KMS-11 (cell line): ENCODE measurements around the gene SFTPD.

Source experiments
- H2AFZ ChIP-seq: fragments of 200-600 bp; sonication (generic); 2 replicates; pipeline ENCODE4 v1.6.1; 2016; ENCODE audit warnings: antibody characterized with exemption, mixed run types, low read depth
- H3K27ac ChIP-seq: fragments of 200-600 bp; sonication (generic); 2 replicates; pipeline ENCODE4 v1.6.1; 2016; ENCODE audit warnings: mild to moderate bottlenecking, mixed run types
- H3K27me3 ChIP-seq: fragments of 200-600 bp; sonication (generic); 2 replicates; pipeline ENCODE4 v1.6.1; 2017; ENCODE audit warnings: mild to moderate bottlenecking, low read depth, mixed run types, moderate library complexity; ENCODE audit not compliant: insufficient read depth
- H3K36me3 ChIP-seq: fragments of 200-600 bp; sonication (generic); 2 replicates; pipeline ENCODE4 v1.6.1; 2017; ENCODE audit warnings: mild to moderate bottlenecking, mixed run types; ENCODE audit not compliant: insufficient read depth
- H3K4me1 ChIP-seq: fragments of 200-600 bp; sonication (generic); 2 replicates; pipeline ENCODE4 v1.6.1; 2016; ENCODE audit warnings: mild to moderate bottlenecking, low read depth, mixed run types; ENCODE audit not compliant: poor library complexity, severe bottlenecking
- H3K4me2 ChIP-seq: fragments of 200-600 bp; sonication (generic); 2 replicates; pipeline ENCODE4 v1.7.0; 2016; ENCODE audit warnings: mild to moderate bottlenecking, mixed run types
- H3K4me3 ChIP-seq: fragments of 200-600 bp; sonication (generic); IDR thresholded peaks from 2 replicates; pipeline ENCODE4 v1.6.1; 2017; ENCODE audit warnings: low read depth, low read length, mixed read lengths; ENCODE audit not compliant: insufficient read depth
- H3K79me2 ChIP-seq: fragments of 200-600 bp; sonication (generic); 2 replicates; pipeline ENCODE4 v1.6.1; 2016; ENCODE audit warnings: low read depth, mixed run types; ENCODE audit not compliant: insufficient read depth
- H3K9ac ChIP-seq: fragments of 200-600 bp; sonication (generic); 2 replicates; pipeline ENCODE4 v1.6.1; 2016; ENCODE audit warnings: mild to moderate bottlenecking, mixed run types
- H4K20me1 ChIP-seq: fragments of 200-600 bp; sonication (generic); 2 replicates; pipeline ENCODE4 v1.6.1; 2016; ENCODE audit warnings: mild to moderate bottlenecking, mixed run types; ENCODE audit not compliant: insufficient read depth
- TF ChIP-seq, protein P1 (sequence below): fragments of 200-600 bp; sonication (generic); conservative IDR thresholded peaks from 2 replicates; pipeline ENCODE4 v1.6.1; 2017; ENCODE audit warnings: low read depth, mild to moderate bottlenecking, antibody characterized with exemption, low read length, moderate library complexity, mixed read lengths

Gene SFTPD

DNA sequence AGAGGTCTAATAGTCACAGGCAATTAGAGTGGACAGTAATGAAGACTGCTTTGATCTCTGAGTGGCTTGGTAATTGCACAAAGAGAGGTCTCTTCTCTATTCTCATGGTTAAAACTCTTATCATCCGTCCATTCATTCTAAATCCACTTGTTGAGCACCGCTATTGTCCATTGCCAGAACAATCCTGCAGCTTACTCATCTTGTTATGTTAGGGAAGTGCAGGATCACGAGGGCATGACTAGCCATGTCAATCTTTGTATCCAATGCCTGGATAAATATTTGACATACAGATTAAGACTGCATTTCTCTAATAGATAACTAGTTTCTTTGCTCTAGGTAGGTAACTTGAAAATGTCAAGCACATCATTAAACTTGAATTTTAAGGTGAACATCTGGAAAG, 14.9 kb downstream of the SFTPD start:
- no peaks in the 10 kb centered on the region for H3K36me3 ChIP-seq
- no peak overlapping the region for H2AFZ ChIP-seq
- H3K9ac ChIP-seq: no peak overlapping the region
- peaks cover 4% of the 10 kb centered on the region for H3K4me1 ChIP-seq
- no peak overlapping the region for H3K4me2 ChIP-seq
- H3K27me3 ChIP-seq: no peaks in the 10 kb centered on the region
- TF ChIP-seq, protein P1, sequence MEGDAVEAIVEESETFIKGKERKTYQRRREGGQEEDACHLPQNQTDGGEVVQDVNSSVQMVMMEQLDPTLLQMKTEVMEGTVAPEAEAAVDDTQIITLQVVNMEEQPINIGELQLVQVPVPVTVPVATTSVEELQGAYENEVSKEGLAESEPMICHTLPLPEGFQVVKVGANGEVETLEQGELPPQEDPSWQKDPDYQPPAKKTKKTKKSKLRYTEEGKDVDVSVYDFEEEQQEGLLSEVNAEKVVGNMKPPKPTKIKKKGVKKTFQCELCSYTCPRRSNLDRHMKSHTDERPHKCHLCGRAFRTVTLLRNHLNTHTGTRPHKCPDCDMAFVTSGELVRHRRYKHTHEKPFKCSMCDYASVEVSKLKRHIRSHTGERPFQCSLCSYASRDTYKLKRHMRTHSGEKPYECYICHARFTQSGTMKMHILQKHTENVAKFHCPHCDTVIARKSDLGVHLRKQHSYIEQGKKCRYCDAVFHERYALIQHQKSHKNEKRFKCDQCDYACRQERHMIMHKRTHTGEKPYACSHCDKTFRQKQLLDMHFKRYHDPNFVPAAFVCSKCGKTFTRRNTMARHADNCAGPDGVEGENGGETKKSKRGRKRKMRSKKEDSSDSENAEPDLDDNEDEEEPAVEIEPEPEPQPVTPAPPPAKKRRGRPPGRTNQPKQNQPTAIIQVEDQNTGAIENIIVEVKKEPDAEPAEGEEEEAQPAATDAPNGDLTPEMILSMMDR: no peak
- H4K20me1 ChIP-seq: no peaks in the 10 kb centered on the region
- no peak overlapping the region for H3K4me3 ChIP-seq
- no peaks in the 10 kb centered on the region for H3K79me2 ChIP-seq
- no peak overlapping the region for H3K27ac ChIP-seq

DNA sequence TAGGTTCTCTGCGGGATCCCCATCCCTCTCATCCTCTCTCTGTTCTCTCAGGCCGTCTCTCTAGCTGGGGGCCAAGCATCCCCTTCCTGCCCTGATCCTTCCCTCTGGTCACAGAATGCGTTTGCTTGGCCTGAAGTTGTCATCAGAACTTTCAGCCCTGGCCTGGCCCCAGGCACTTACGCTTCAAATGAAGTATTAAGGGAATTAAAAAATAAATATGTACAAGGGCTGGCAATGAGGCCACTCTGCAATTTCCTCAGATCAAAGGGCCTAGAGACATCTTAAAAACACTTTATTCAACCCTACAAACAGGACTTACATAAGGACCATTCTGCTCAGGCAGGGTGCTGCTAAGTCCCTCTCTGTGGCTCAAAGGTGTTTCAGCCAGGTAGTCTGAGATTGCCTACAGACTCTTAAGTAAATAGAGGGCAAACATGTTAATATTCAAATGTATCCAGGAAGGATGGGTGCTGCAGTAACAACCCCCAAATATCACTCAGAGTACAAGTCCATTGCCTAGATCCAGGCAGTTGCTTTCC, 16.0 kb downstream of the SFTPD start:
- Histone ChIP-seq H3K4me2 (no peak overlapping the region), H3K27me3 (no peaks in the 10 kb centered on the region), H3K79me2 (no peaks in the 10 kb centered on the region), H4K20me1 (no peaks in the 10 kb centered on the region), H2AFZ (no peak overlapping the region), H3K27ac (no peak overlapping the region), H3K4me3 (no peak overlapping the region), H3K9ac (no peak overlapping the region), H3K4me1 (peaks cover 5% of the 10 kb centered on the region), H3K36me3 (no peaks in the 10 kb centered on the region)
- TF ChIP-seq, protein P1: no peak

DNA sequence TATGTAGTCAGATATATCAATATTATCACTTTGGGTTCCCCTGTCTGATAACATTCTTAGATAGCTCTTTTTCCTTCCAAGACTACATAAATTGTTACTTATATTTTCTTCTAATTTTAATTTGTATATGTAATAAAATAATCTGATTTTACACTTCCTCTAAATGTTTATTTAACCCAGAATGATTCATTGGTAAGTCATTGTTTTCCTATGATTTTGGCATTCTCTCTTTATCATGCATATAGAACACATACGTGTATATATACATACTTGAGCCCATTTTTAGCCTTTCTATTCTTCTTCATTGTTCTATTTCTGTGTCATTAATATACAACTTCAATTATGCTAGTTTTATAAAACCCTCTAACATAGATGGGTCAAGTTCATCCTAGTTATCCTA, 16.6 kb downstream of the SFTPD start:
- Histone ChIP-seq H3K36me3 (no peaks in the 10 kb centered on the region), H2AFZ (no peak overlapping the region), H3K4me2 (no peak overlapping the region), H3K27ac (no peak overlapping the region), H3K79me2 (no peaks in the 10 kb centered on the region), H4K20me1 (no peaks in the 10 kb centered on the region), H3K27me3 (no peaks in the 10 kb centered on the region), H3K4me1 (peaks cover 5% of the 10 kb centered on the region), H3K4me3 (no peak overlapping the region), H3K9ac (no peak overlapping the region)
- TF ChIP-seq, protein P1: no peak

DNA sequence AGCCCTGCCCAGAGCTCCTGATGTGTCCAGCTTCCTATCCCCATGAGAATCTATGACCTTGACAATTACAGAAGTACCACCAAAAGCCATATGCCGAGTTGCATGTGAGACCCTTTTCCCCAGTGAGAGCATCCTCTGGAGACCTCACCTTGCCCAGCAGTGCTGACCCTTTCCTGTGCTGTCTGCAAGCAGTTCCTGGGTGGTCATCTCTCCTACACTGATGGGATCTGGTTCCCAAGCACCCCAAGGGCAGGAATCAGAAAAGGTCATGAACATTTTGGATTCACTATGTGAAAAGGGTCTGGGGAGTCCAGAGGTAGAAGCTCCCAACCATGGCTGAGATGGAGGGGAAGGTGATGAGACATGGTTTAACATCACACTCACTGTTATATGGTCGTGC, 18.2 kb downstream of the SFTPD start:
- Histone ChIP-seq H3K9ac (no peak overlapping the region), H3K4me2 (no peak overlapping the region), H3K36me3 (no peaks in the 10 kb centered on the region), H3K27ac (no peak overlapping the region), H3K27me3 (no peaks in the 10 kb centered on the region), H3K79me2 (no peaks in the 10 kb centered on the region), H4K20me1 (no peaks in the 10 kb centered on the region), H2AFZ (no peak overlapping the region), H3K4me1 (peaks cover 5% of the 10 kb centered on the region), H3K4me3 (no peak overlapping the region)
- TF ChIP-seq, protein P1: no peak
